ENCODE data around the gene ADK. TPM values are rescaled to one million over a fixed set of nuclear protein-coding genes. Genes with fewer than 3 reads are reported as not detected.

ADK gene
- total and polyA plus RNA-seq, 2 donors from 2014 or later: 33.0 to 38.3 TPM

- TF ChIP-seq CTCF (IDR thresholded peaks at IDR 0.05; ENCODE audit: borderline replicate concordance, extremely low read depth, insufficient read depth): no peak
- FAIRE-seq: no peak
- Histone ChIP-seq H3K27ac (ENCODE audit: low read depth in 2 of 2, low read length in 2 of 2) (no peak overlapping the region), H3K9ac (ENCODE audit: low read length in 3 of 3) (no peak overlapping the region), H3K4me3 (ENCODE audit: low read length in 3 of 3) (no peak overlapping the region), H3K9me3 (ENCODE audit: control insufficient read depth in 2 of 3, insufficient read depth in 1 of 3, low read length in 3 of 3) (no peaks in the 10 kb centered on the region), H3K36me3 (ENCODE audit: control insufficient read depth in 2 of 3, insufficient read depth in 3 of 3, low read length in 3 of 3) (no peaks in the 10 kb centered on the region), H3K27me3 (ENCODE audit: control insufficient read depth, insufficient read depth, low read length) (no peaks in the 10 kb centered on the region), H3K4me1 (ENCODE audit: control insufficient read depth in 2 of 3, insufficient read depth in 2 of 3, low read depth in 1 of 3, low read length in 3 of 3) (no peaks in the 10 kb centered on the region)
- DNase-seq: no peak
- intact Hi-C loops (cut with DNase I): no loop called here
Measured at GRCh38 chr10:74382663-74383062, 231.6 kb downstream of the ADK start.

- Histone ChIP-seq H3K36me3 (ENCODE audit: control insufficient read depth in 2 of 3, insufficient read depth in 3 of 3, low read length in 3 of 3) (no peaks in the 10 kb centered on the region), H3K27me3 (ENCODE audit: control insufficient read depth, insufficient read depth, low read length) (no peaks in the 10 kb centered on the region), H3K4me1 (ENCODE audit: control insufficient read depth in 2 of 3, insufficient read depth in 2 of 3, low read depth in 1 of 3, low read length in 3 of 3) (no peaks in the 10 kb centered on the region), H3K9ac (ENCODE audit: low read length in 3 of 3) (no peak overlapping the region), H3K9me3 (ENCODE audit: control insufficient read depth in 2 of 3, insufficient read depth in 1 of 3, low read length in 3 of 3) (no peaks in the 10 kb centered on the region), H3K27ac (ENCODE audit: low read depth in 2 of 2, low read length in 2 of 2) (no peak overlapping the region), H3K4me3 (ENCODE audit: low read length in 3 of 3) (no peak overlapping the region)
- no peak for TF ChIP-seq CTCF (IDR thresholded peaks at IDR 0.05; ENCODE audit: borderline replicate concordance, extremely low read depth, insufficient read depth)
- intact Hi-C loops (cut with DNase I): no loop called here
- FAIRE-seq: no peak
- DNase-seq: no peak
Measured at GRCh38 chr10:74383642-74384041, 232.6 kb downstream of the ADK start.

- peak in 2 of 5 donors; percentile 21 to 25 for DNase-seq
Measured at GRCh38 chr10:74384615-74385183, 233.7 kb downstream of the ADK start.

More at GRCh38 chr10:74384615-74385183, 233.7 kb downstream of the ADK start:
- no peaks in the 10 kb centered on the region for H3K27me3 ChIP-seq (ENCODE audit: control insufficient read depth, insufficient read depth, low read length)
- no peak overlapping the region for H3K4me3 ChIP-seq (ENCODE audit: low read length in 3 of 3)
- intact Hi-C loops (cut with DNase I): no loop called here
- no peak for TF ChIP-seq CTCF (IDR thresholded peaks at IDR 0.05; ENCODE audit: borderline replicate concordance, extremely low read depth, insufficient read depth)
- no peak overlapping the region for H3K9ac ChIP-seq (ENCODE audit: low read length in 3 of 3)
- H3K4me1 ChIP-seq (ENCODE audit: control insufficient read depth in 2 of 3, insufficient read depth in 2 of 3, low read depth in 1 of 3, low read length in 3 of 3): no peaks in the 10 kb centered on the region
- no peaks in the 10 kb centered on the region for H3K9me3 ChIP-seq (ENCODE audit: control insufficient read depth in 2 of 3, insufficient read depth in 1 of 3, low read length in 3 of 3)
- no peak overlapping the region for H3K27ac ChIP-seq (ENCODE audit: low read depth in 2 of 2, low read length in 2 of 2)
- no peaks in the 10 kb centered on the region for H3K36me3 ChIP-seq (ENCODE audit: control insufficient read depth in 2 of 3, insufficient read depth in 3 of 3, low read length in 3 of 3)
- FAIRE-seq: no peak
